HG02588 (cell line): Measurements from ENCODE around the gene NTSR1.

Experiments used
- ATAC-seq: cut with Tn5 transposase; IDR thresholded peaks from one replicate; pipeline ENCODE4 v1.9.1; 2021; ENCODE audit warnings: mild to moderate bottlenecking, moderate library complexity; ENCODE audit not compliant: unreplicated experiment

NTSR1 gene

DNA sequence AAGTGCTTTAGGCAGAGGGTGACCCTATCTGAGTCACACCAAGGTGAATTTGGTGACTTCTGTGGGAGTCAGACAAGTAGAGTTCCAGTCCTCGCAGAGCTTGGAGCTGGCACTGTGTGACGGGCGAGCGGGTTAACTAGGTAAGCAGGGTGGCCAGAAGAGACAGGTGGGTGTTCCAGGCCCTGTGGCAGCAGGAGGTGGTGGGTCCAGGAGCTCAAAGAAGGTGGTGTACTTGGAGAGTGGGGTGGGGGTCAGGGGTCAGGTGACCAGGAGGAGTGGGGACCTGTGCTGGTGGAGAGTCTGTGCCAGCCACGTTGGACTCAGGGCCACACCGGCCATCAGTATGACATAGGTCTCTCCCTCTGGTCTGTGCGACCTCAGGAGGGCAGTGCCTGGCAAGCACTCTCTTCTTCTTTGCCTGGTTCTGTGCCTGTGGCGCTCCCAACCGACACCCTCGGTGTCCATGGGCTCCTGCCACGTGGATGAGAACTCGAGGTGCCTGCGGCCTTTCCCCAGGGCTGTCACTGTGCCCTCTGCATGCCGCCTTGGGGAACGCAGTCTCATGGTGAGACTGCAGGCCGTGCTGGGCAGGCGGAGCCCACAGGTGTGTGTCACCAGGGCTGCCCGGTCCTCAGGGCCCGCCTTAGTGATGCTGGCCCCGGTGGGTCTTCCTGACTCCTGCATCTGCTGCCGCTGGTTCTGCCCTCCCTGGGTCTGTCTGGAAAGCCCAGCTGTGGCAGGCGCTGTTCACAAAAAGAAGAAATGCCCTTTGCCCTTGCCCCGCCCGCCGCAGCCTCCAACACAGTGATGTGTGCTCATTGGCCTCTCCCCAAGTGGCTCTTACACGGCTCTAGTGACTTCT is 89.3 kb downstream of the NTSR1 start:
- ATAC-seq: no peak

DNA sequence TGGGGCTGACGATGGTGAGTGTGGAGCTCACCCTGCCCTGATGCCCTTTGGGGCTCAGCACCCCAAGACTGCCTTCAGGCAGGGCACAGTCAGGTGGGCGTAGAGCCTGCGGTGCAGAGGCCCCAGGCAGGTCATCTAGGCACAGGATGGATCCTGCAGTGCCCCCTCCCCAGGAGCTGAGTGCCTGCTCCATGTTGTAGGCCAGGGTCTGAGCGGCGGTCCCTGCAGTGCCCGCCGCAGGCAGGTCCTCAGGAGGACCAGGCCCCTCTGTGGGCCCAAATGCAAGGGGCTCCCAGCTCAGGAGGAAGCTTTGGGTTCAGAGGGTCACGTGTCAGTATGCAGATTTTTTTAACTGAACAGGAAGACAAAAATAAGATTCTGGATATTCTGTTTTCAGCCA is 90.4 kb downstream of the NTSR1 start:
- ATAC-seq: no peak

DNA sequence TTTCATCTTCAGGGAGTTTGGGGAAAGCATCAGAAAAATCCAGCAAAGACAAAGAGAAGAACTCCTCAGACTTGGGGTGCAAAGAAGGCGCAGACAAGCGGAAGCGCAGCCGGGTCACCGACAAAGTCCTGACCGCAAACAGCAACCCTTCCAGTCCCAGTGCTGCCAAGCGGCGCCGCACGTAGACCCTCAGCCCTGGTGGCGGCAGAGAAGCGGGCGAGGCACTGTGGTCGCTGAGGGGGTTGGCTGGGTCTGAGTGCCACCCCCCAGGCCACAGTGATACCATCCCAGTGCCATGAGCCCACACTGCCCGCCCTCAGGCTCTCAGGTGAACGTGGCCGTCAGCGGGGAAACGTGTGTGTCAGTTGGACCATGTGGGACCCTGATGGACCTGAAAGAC is 90.8 kb downstream of the NTSR1 start:
- no peak for ATAC-seq

DNA sequence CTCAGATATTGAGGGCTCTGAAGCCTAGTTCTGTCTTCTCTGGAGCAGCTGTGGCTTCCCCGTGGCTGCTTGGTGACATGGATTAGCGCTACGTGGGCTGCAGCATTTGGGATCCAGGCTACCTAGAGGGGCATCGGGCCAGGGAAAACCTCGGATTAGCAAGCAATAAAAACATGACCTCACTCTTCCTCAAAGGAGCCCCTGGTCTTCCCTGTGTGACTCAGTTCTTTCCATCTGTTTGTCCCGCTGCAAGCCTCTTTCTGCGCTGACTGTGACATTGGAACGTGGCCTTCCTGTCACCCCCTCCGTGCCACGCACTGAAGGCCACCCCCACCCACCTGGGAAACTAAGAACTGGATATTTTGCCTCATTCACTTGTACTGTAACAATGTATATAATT is 91.2 kb downstream of the NTSR1 start:
- no peak for ATAC-seq

DNA sequence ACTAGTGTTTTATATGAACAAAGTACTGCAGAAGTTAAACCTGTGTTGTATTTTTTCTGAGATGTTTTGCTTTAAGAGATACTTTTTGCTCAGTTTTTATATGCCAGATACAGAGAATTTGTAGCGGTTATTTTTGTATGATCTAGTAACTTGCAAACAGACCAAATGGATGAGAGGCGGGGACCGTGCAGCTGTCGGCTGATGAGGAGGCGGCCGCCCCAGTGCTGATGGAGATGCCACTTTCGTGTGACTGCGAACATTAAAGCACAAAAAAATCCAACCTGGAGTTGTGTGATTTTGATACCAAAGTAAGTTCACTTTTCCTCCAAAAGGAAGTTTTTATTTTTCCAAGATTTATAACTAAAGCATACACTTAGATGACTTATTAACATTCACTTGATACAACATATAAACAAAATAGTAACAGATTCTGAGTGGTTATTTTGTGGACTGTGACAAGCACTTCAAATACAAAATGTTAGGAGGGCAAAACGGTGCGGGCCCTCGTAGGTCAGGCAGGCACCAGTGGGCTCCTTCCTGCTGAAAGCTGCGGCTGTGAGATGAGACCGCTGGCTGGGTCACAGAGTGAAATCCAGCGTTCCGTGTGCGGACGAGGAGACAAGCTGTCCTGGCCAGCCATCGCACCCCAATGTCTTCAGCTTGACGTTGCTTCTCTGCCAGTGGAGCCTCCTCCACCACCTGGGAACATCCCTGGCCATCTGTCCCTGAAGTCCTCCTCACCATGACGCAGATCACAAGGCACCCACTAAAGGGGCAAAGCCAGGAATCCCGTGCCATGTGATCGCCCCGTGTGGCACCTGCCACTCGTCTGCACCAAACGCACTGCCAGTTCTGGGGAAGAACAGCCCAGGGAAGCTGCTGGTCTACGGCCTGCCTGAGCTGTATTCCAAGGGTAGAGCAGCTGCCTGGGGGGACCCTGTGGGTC is 92.0 kb downstream of the NTSR1 start:
- ATAC-seq: no peak

DNA sequence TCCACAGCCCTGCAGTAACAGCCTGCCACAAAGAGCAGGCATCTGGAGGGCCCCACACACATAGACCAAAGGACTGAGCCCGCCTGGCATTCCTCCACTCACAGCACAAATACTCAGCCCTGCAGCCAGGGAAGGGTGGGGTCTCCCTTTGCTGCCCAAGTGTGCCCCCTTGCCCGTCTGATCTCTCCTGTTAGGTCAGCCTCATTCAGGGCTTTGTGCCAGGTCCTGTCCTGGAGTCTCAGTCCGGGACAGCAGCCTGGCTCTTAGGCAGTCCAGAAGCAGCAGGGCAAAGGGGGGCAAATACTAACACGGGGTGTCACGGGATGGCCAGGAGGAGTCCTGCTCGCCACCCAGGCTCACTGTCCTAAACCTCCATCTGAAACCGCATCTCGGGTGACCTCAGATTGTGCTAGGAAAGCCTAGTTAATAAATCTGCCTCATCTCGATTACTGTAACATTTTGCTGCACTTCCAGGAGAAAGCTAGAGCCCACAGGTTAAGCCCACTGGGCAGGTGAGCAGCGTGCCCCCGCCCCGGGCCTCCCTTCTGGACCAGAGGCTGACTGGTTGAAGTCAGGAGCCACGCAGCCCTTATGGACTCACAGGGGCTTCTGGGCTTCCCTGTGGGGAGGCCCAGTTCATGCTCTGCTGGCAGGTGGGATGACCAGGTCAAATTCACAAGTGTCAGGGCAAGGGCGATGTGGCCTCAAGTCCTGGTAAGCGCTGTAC is 92.8 kb downstream of the NTSR1 start:
- no peak for ATAC-seq

DNA sequence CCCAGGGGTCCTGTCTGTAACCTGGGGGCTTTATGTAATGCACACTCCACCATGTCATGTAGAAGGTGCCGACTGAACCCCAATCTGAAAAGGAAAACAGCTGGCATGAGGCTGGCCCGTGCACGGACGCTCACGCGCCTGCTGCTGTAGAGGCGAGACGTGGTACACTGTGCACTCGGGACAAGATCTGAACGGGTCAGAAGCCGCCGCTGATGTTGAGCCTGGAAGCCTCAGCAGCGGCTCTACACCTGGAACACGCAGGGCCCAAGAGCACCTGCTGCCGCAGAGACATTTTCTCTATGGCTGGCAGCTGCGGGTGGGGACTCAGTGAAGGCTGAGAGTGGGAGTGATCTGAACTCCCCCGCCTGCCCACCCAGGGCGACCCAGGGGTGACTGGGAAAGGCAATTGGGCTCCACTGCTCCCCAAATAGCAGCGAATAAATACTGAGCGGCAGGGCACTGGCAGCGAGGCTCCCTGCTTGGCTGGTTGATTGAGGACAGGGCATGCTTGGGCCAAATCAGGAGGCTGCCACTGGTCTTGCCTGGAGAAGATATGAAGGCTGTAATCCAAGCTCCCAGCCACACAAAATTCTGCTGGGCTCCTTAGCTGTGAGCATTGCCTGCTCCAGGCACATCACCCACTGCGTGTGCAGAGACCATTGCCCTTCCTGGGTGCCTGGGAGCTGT is 93.5 kb downstream of the NTSR1 start:
- no peak for ATAC-seq

DNA sequence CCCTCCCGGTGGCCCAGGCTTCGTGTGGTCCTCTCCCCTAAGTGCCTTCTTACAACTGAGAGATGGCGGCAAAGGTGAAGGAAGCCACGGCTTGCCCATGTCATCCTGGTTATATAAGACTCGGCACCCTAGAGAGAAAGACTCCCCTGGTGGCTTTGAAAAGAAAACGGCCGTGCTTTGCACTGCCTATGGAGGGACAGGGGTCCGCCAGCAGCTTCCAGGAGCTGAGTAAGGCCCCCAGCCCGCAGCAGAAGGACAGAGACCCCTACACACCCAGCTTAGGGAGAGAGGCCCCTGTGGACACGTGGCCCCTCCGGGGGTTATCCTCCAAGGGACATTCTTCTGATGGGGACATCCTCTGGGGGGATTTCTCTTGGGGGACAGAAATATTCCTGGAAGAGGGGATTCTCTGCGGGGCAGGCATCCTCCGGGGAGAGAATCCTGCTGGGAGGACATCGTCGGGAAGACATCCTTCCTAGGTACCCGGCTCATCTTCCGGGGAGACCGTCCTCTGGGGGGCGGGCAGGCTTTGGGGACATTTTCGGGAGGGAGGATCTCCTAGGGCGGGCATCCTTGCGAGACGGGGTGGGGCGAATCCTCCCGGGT is 95.5 kb downstream of the NTSR1 start:
- no peak for ATAC-seq

DNA sequence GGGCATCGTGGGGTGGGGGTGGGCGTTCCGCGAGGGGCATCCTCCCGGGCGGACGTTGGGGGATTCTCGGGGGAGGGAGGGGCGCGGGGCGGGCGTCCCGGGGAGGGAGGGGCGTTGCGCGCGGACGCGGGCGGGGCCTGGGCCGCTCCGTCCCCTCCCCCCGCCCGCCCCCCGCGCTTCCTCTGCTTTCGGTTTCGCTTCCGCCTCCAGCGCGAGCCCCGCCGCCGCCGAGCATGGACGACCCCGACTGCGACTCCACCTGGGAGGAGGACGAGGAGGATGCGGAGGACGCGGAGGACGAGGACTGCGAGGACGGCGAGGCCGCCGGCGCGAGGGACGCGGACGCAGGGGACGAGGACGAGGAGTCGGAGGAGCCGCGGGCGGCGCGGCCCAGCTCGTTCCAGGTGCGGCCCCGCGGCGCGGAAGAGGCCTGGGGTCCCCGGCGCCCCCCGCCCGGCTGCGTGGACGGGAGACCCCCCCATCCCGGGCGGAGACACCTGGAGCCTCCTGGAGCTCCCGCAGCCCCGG is 96.1 kb downstream of the NTSR1 start, which contains the start of gene OGFR:
Gene OGFR, plus strand, starts transcription at position 209 of the 528 bp plus-strand sequence. Its CDS starts 25 bp downstream, at position 234.
- ATAC-seq: no peak

DNA sequence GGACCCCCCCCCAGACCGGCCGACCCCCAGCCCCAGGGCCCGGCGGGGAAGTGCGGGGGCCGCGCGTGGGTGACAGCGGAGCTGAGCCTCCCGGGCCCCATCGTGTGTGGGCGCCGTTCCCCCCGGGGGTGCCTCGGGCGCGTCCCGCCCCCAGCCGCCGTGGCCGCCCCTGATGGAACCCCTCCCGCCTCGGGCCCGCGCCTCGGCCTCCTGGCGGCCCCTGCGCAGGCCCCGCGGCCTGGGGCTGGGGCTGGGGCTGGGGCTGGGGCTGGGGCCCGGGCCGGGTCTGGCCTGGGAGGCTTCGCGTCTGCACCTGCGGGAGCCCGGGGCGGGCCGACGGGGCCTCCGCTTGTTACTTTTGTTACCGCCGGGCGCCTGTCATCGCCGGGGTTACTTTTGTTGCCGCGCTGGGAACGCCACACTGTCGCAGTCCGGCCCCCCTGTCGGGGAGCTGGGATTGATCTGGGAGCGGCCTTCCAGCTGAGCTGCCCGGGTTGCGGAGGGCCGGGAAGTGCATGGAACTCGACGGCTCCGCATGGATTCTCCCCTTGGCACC is 96.6 kb downstream of the NTSR1 start:
- ATAC-seq: no peak

DNA sequence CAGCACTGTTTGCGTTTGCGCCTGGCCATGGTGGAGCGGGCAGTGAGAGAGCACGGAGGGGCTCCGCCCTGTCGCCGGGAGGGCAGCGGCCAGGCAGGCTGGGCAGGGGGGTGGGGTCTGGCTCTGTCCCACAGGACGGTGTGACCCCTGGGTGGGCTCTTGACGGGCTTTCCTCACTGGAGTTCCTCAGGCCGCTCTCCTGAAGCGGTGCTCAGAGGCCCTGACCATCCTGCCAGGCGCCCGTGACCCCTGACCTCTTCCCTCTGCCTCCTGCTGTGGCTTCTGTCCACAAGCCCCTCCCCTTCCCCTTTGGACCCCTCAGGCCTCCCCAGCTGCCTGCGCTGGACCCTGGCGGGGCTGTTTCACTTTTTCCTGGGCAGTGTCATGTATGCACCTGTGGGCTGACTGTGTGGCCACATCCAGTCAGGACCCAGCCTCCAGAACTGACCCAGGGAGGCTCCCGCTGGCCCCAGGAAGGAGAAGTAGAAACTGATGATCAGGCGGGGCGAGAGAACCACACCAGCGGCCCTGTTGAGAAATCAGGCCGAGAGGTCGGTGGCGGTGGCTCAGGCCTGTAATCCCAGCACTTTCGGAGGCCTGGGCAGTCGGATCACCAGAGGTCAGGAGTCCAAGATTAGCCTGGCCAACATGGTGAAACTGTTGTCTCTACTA is 97.2 kb downstream of the NTSR1 start:
- ATAC-seq: no peak

DNA sequence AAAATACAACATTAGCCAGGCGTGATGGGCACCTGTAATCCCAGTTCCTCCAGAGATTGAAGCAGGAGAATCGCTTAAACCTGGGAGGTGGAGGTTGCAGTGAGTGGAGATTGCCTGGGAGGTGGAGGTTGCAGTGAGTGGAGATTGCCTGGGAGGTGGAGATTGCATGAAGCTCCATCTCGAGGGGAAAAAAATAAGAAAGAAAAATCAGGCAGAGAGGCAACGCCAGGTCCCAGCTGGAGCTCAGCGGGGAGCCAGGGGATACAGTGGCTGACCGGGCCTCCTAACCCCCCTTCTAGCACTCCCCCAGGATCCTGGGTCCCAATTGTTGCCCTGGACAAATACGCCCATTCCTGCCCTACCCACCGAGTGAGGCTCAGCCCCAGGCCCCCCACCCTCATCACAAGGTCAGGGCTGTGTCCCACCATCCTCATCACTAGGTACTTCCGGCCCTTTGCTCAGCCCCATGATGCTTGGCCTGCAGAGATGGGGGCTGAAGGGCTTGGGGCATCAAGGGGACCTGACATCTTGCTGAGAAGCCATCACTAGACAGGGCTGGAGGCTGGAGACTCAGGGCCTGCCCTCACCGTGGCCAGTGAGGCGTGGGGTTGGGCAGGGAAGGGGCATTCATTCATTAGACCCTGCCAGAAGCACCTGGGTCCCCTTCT is 97.9 kb downstream of the NTSR1 start:
- no peak for ATAC-seq

DNA sequence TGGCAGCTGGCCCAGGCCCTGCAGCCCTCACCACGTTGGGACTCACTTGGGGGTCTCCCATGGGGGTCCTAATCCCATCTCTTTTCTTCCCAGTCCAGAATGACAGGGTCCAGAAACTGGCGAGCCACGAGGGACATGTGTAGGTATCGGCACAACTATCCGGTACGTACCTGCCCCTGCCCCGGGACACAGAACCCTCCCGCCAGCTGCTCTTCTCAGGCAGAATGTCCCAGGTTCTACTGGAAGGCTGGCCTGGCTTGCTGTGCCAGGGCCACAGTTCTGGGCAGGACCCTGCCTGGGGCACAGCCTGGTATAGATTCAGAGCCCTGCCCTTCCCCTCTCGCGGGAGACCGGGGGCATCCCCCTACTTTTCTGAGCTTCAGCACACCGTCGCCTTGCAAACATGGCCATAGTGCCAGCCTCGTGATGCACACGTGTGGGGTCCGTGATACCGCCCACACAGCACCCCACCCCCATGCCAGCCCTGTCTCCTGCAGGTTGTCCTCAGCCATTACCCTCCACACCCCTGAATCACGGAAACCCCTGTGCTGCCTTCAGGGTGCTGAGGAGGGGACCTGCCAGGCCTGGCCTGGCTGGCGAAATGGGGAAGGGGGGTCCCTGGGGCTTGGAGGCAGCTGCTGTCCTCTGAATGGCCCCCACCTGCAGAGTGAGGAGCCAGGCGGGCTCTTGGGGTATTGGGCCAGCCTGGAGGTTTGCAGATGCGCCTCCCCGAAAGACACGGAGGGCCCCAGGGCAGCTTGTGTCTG is 99.0 kb downstream of the NTSR1 start:
- no peak for ATAC-seq

DNA sequence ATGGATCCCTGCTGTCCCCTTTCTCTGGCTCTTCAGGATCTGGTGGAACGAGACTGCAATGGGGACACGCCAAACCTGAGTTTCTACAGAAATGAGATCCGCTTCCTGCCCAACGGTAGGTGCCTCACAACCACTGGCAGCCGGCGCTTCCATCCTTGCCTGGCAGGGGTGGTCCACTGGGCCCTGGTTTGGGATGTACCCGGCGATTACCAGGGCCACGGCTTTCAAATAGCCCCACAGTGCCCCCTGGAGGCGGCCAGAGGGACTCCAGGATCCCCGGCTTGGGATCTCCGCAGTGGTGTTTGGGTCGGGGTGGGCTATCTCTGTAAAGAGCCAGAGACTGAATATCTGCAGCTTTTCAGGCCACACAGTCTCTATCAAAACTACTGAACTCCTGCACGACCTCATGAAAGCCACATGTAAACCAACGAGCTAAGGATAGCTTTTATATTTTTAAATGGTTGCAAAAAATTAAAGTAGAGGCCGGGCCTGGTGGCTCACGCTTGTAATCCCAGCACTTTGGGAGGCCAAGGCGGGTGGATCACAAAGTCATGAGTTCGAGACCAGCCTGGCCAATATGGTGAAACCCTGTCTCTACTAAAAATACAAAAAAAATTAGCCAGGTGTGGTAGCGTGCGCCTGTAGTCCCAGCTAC is 99.7 kb downstream of the NTSR1 start:
- no peak for ATAC-seq

DNA sequence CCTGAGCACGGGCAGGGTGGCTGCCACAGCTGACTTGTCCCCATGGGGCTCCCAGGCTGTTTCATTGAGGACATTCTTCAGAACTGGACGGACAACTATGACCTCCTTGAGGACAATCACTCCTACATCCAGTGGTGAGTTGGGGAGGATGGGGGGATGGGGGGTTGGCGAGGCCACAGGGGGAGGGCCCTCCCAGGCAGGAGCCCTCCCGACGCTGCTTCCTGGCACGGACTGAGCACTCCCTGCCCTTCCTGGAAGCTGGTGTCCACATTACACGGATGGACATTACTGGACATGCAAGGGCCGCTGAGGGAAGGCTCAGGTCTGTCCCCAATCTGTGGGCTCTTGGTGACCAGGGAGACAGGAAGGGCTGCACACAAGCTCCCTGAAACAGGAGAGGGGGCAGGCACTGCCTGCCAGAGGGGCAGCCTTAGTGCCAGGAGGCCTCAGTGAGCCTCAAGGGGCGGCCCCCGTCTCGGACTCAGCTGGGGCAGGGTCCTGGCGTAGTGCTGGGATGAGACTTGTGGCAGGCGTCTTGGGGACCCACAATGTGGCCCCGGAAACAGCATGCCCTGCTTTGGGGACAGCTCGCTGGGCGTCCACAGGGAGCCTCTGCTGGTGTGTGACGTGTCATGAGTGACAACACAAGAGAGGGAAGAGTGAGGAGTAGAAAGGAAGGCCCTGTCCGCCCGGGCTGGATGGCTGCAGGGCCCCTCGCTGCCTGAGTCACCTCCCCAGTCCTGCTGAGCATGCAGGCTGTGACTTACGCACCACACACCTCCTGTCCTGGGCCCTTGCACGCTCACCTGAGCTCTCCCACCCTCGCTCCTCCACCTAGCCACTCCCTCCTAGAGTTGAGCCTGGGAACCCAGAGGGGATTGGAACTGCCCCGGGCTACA is 101.1 kb downstream of the NTSR1 start:
- ATAC-seq: no peak

DNA sequence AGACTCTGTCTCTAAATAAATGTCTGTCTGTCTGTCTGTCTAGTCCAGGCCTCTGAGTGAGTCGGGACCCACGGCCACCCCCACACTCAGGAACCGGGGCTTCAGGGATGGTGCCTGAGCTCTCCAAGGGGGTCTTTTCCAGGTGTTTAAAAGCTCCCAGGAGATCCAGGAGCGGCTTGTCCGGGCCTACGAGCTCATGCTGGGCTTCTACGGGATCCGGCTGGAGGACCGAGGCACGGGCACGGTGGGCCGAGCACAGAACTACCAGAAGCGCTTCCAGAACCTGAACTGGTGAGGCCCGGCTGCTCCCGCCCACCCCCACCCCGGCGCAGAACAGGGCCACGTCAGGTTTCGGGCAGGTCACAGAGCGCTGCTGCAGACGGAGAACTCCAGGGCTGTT is 102.7 kb downstream of the NTSR1 start:
- no peak for ATAC-seq
